Stomach (tissue), 9 donors: ENCODE results near the gene JAK1. TPM values are rescaled to one million over a fixed set of nuclear protein-coding genes. Genes with fewer than 3 reads are reported as not detected.

Experiments
- DNase-seq, 2 donors: peaks; one replicate each; pipeline versions ENCODE4 v3.0.0 to v3.0.0-alpha.2; 2013 to 2019
- H3K27ac ChIP-seq, 5 donors: fragments of 200-600 bp in 4 of 5; sonication (generic) in 4 of 5; one replicate each; pipeline ENCODE4 v1.5.1; 2013 to 2019; ENCODE audit warnings: mild to moderate bottlenecking in 1 of 5, moderate library complexity in 1 of 5
- H3K27me3 ChIP-seq, 3 donors: fragments of 200-600 bp; sonication (generic); one replicate each; pipeline ENCODE4 v1.5.1; 2017 to 2019; ENCODE audit warnings: mixed run types in 1 of 3
- H3K36me3 ChIP-seq, 4 donors: fragments of 200-600 bp; sonication (generic); 1 replicate in 3 of 4; 2 replicates in 1 of 4; pipeline ENCODE4 v1.5.1; 2016 to 2019
- H3K4me1 ChIP-seq, 4 donors: fragments of 200-600 bp; sonication (generic); one replicate each; pipeline ENCODE4 v1.5.1; 2016 to 2019
- H3K4me3 ChIP-seq, 4 donors: fragments of 200-600 bp; sonication (generic) in 3 of 4; one replicate each; pipeline ENCODE4 v1.5.1; 2016 to 2019; ENCODE audit warnings: mild to moderate bottlenecking in 1 of 4
- H3K9me3 ChIP-seq, 4 donors: fragments of 200-600 bp; sonication (generic); one replicate each; pipeline ENCODE4 v1.5.1; 2016 to 2019
- EP300 ChIP-seq: sonication (generic); formaldehyde crosslinking; IDR thresholded peaks from one replicate; pipeline ENCODE4 v1.6.1; 2017; ENCODE audit warnings: antibody characterized with exemption
- POLR2A ChIP-seq, 4 donors: fragments of 450-650 bp; IDR thresholded peaks; one replicate each; pipeline ENCODE4 v1.6.1; 2016; ENCODE audit warnings: antibody characterized with exemption in 4 of 4, control low read depth in 2 of 4, mild to moderate bottlenecking in 1 of 4, moderate library complexity in 1 of 4
- POLR2AphosphoS5 ChIP-seq, 3 donors: sonication (generic); formaldehyde crosslinking; IDR thresholded peaks; one replicate each; pipeline ENCODE4 v1.6.1; 2016; ENCODE audit warnings: antibody characterized with exemption in 3 of 3
- WGBS, 5 donors: extraction: QIAGEN DNeasy Blood & Tissue Kit in 3 of 5; methylation state at CpG; one replicate each; pipeline versions ENCODE4 v1.1.5 to v1.1.7; 2013 to 2018; 5-methylcytosine and 5-hydroxymethylcytosine counted together
- intact Hi-C: fragments of 100-400 bp; cut with DNase I; formaldehyde crosslinking; loops from one replicate; pipeline ENCODE4 v1.15.1; 2023; ENCODE audit warnings: low total_unique reads
- polyA plus RNA-seq, 3 donors: library from polyadenylated mRNA; stranded (reverse); fragments of 200-250 nt; gene quantifications; one replicate each; pipeline ENCODE4 v1.2.3, GENCODE V29; 2013
- total RNA-seq, 5 donors: library from RNA; depleted of rRNA; stranded (reverse); fragments of >200 nt; gene quantifications; one replicate each; pipeline versions ENCODE4 v1.1.0 to v1.2.3, GENCODE V29; 2014 to 2016
- TF ChIP-seq, protein P1 (sequence below), 7 experiments: fragments of 450-650 bp in 4 of 7; fragments of 200-600 bp in 3 of 7; sonication (generic) in 3 of 7; IDR thresholded peaks; one replicate each; pipeline ENCODE4 v1.5.1; 2016 to 2019; ENCODE audit warnings: antibody characterized with exemption in 7 of 7, control low read depth in 2 of 7, mild to moderate bottlenecking in 1 of 7
- donor health status: healthy with polysubstance abuse.
- donor health status: Bipolar disorder and iron deficiency.
- donor health status: healthy.

The JAK1 gene
- total and polyA plus RNA-seq, 8 donors: 21.3 to 149 (median 77.7) TPM

DNA sequence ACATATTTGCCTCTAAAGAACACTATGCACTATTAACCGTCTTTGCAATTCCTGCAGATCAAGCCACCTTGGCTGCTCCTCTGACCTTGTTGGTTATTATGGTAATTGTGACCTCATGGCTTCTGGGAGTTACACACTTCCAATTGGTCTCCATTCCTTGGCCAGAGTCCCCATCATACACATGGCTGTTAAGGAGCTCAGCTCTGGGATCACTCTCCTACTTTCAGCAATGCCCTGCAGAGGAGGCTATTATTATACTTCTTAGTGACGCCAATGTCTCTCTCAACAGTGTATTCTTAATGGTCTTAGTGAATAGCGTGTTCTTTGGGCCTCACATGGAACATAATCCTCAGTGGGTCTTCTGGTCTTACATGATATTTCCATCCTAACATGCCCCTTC lies 10.0 kb upstream of the JAK1 start:
- DNase-seq: no peak
- Histone ChIP-seq H3K4me1 (peaks cover 0 to 3% (median 0%) of the 10 kb centered on the region in 4 donors), H3K4me3 (no peak overlapping the region), H3K27me3 (no peaks in the 10 kb centered on the region), H3K27ac (no peak overlapping the region), H3K36me3 (peaks cover 0 to 10% (median 3%) of the 10 kb centered on the region in 4 donors), H3K9me3 (no peaks in the 10 kb centered on the region)
- TF ChIP-seq, protein P1, sequence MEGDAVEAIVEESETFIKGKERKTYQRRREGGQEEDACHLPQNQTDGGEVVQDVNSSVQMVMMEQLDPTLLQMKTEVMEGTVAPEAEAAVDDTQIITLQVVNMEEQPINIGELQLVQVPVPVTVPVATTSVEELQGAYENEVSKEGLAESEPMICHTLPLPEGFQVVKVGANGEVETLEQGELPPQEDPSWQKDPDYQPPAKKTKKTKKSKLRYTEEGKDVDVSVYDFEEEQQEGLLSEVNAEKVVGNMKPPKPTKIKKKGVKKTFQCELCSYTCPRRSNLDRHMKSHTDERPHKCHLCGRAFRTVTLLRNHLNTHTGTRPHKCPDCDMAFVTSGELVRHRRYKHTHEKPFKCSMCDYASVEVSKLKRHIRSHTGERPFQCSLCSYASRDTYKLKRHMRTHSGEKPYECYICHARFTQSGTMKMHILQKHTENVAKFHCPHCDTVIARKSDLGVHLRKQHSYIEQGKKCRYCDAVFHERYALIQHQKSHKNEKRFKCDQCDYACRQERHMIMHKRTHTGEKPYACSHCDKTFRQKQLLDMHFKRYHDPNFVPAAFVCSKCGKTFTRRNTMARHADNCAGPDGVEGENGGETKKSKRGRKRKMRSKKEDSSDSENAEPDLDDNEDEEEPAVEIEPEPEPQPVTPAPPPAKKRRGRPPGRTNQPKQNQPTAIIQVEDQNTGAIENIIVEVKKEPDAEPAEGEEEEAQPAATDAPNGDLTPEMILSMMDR (IDR thresholded peaks at IDR 0.05): no peak
- TF ChIP-seq POLR2AphosphoS5 (IDR thresholded peaks at IDR 0.05) (no peak), EP300 (no peak), POLR2A (IDR thresholded peaks at IDR 0.05) (no peak)
- intact Hi-C loops: no loop called here
- WGBS, 5 donors: 90 to 99% (median 95%) methylated on average over 3 of the region's 3 CpGs

DNA sequence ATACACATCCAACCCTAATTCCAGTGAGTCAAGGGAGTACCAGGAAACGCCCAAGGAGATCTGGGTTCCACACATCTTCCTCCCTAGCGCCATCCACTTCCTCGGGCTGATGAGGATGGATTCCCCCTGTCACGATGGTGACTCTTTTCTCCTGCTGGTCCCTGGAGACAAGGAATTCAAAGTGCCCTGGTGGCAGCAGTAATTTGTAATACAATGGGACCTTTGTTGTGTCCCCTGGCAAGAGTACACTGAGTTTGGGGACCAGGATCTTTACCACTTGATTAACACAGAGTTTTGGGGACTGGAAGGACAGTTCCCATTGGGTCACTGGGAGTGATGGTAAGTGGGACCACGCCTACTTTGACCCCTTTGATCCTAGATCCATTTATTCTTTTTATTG lies 9.4 kb upstream of the JAK1 start:
- 76 to 98% (median 80%) methylated on average over 5 of the region's 5 CpGs for WGBS, 5 donors

DNA sequence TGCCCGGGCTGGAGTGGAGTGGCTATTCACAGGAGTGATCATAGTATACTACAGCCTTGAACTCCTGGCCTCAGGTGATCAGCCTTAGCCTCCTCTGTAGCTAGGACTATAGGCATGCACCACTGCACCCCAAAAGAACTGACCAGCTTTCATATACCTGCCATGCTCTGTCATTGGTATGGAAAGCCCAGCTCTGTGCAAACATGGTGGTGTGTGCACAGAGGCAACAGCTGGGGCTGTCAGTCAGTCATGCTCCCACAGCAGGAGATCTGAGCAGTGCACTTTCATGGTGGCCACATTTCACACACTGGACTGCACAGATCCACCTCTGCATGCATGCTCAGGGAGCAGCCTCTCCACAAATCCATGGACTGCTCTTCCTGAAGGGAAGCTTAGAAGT lies 8.8 kb upstream of the JAK1 start:
- TF ChIP-seq, protein P1 (IDR thresholded peaks at IDR 0.05): no peak
- no peak for TF ChIP-seq POLR2A (IDR thresholded peaks at IDR 0.05)
- TF ChIP-seq POLR2AphosphoS5 (IDR thresholded peaks at IDR 0.05): no peak
- no peak for TF ChIP-seq EP300
- no peak for DNase-seq
- Histone ChIP-seq H3K36me3 (peaks cover 0 to 10% (median 3%) of the 10 kb centered on the region in 4 donors), H3K27me3 (no peaks in the 10 kb centered on the region), H3K4me3 (no peak overlapping the region), H3K4me1 (no peaks in the 10 kb centered on the region), H3K9me3 (no peaks in the 10 kb centered on the region), H3K27ac (no peak overlapping the region)
- intact Hi-C loops: no loop called here
- 52 to 100% (median 97%) methylated on average over 1 of the region's 1 CpG for WGBS, 5 donors

More for the DNA sequence above, 9.4 kb upstream of the JAK1 start:
- Histone ChIP-seq H3K36me3 (peaks cover 0 to 10% (median 3%) of the 10 kb centered on the region in 4 donors), H3K9me3 (no peaks in the 10 kb centered on the region), H3K4me3 (no peak overlapping the region), H3K27ac (no peak overlapping the region), H3K27me3 (no peaks in the 10 kb centered on the region), H3K4me1 (no peaks in the 10 kb centered on the region)
- intact Hi-C loops: no loop called here
- no peak for DNase-seq
- TF ChIP-seq, protein P1 (IDR thresholded peaks at IDR 0.05): no peak
- TF ChIP-seq EP300 (no peak), POLR2A (IDR thresholded peaks at IDR 0.05) (no peak), POLR2AphosphoS5 (IDR thresholded peaks at IDR 0.05) (no peak)

DNA sequence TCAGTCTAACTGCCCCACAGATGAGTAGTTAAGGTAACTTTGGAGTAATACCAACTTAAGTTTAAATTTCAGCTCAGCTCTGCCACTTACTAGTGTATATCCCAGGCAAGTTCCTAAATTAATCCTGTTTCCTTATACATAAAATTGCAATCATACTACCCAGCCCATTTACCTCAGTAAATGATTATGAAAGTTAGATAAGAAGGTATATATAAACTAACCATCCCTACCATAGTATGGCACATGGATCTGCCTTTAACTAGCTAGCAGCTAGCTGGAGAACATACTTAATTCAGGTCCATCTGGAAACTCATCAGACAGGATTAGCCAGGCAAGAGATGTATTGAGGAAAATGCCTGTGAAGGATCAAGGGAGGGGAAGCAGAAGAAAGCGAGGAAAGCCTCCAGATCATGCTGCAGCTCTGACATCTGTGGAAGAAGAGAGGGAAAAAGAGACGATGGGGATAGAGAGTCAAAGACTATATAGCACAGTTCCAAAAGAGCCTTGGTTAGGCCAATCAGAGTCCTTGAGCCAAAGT lies 8.0 kb upstream of the JAK1 start:
- Histone ChIP-seq H3K27me3 (no peaks in the 10 kb centered on the region), H3K4me3 (no peak overlapping the region), H3K4me1 (no peaks in the 10 kb centered on the region), H3K27ac (no peak overlapping the region), H3K36me3 (peaks cover 0 to 6% (median 2%) of the 10 kb centered on the region in 4 donors), H3K9me3 (no peaks in the 10 kb centered on the region)
- 71 to 85% (median 80%) methylated on average over 2 of the region's 2 CpGs for WGBS, 5 donors
- intact Hi-C loops: no loop called here
- DNase-seq: no peak
- TF ChIP-seq POLR2AphosphoS5 (IDR thresholded peaks at IDR 0.05): no peak
- TF ChIP-seq EP300: no peak
- TF ChIP-seq, protein P1 (IDR thresholded peaks at IDR 0.05): no peak
- TF ChIP-seq POLR2A (IDR thresholded peaks at IDR 0.05): no peak
